NCI-H510A treated with DMSO at 0.1 percent for 48 hours (cell line): ENCODE results near the gene FBXW9.
"Not testable (repeated sequence)": the region's sequence is repeated elsewhere in the genome, so short reads cannot be mapped to it uniquely, and the experiment has no call there.

Experiments used
- DNase-seq: peaks from one replicate; lab custom pipeline; 2025; lab: John Stamatoyannopoulos, UW

FBXW9 gene

DNA sequence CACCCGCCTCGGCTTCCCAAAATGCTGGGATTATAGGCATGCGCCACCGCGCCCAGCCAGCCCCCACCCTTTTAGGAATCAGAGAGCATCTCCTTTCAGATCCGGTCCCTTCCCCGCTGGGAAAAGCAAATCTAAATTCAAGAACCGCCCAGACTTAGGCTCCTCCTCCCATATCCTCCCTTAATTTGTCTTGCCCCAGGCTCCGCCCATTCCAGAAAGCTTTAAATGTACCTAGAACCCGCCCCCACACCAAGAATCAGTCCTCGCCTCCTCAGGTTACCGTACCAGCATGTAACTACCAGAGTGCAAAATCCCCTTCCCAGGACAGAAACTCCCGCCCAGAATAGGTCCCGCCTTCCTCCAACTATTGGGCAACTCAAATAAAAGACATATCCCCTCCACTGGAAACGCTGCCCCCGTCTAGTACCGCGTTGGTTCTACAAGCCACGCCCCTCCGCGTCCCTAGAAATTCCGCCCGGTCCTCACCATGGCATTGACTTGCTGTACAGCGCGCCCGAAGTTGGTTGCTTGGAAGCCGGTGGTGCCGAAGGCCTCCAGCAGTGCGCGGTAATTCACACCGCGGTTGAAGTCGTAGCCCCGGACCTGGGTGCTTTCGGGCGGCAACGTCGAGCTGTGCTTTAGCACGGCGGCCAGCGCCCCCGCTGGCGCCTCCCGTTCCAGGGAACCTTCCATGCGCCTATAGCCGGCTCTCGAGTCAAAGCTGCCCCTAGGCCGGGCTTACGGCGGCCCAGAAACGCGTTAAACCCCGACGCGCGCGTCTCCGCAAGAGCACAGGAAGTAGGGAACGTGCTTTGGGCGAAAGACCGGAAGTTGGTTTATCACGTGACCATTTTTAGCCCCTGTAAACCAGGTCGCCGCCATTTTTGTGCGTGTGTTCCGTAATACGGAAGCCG is 15.1 kb downstream of the FBXW9 start, which contains the start of gene DHPS:
TSS of gene DHPS (minus strand) at position 807 of the 914 bp plus-strand sequence. CDS start at position 693, 114 bp downstream.
- DNase-seq: peak; percentile 97

DNA sequence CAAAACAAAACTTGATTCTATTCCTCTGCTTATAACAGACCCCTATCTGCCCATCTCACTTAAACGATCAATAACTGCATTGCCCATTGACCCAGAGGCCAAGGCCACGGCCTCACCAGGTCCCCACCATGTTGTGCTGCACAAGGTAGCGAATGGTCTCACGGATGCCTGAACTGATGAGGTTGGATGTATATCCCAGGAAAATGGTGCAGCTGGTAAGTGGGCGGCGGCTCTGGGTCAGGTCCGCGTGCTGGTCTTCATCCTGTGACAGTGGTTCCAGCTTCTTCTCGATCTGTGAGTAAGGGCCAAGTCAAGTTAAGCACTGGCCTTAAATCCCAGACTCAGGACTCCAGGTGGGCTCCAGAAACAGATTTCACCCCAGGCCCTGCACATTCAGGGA is 16.4 kb downstream of the FBXW9 start:
- no peak for DNase-seq

DNA sequence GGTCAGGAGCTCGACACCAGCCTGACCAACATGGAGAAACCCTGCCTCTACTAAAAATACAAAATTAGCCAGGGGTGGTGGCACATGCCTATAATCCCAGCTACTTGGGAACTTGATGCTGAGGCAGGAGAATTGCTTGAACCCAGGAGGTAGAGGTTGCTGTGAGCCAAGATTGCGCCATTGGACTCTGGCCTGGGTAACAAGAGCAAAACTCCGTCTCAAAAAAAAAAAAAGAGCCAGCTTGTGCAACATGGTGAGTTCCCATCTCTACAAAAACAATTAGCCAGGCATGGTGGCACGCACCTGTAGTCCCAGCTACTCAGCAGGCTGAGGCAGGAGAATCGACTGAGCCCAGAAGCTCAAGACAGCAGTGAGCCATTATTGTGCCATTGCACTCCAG is 18.4 kb downstream of the FBXW9 start:
- not testable (repeated sequence) for DNase-seq

DNA sequence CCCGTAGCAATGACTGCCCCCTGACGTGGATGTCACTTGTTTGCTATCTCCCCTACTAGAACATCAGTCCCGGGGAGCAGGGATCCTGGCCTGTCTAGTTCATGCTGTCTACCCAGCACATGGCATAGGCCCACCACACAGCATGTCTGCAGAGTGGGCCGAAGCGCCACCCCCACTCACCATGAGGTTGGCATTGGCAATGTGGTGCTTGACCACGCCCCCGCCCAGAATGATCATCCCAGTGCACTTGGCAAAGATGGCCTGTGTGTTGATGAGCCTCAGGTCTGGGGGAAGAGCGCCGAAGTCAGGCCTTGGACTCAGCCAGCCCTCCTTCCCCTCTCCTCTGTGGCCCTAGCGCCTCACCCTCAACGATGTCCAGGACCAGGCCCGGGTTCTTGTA is 19.5 kb downstream of the FBXW9 start:
- DNase-seq: no peak

- DNase-seq: peak; percentile 86
Measured at GRCh38 chr19:12676384-12676792, 20.0 kb downstream of the FBXW9 start.

DNA sequence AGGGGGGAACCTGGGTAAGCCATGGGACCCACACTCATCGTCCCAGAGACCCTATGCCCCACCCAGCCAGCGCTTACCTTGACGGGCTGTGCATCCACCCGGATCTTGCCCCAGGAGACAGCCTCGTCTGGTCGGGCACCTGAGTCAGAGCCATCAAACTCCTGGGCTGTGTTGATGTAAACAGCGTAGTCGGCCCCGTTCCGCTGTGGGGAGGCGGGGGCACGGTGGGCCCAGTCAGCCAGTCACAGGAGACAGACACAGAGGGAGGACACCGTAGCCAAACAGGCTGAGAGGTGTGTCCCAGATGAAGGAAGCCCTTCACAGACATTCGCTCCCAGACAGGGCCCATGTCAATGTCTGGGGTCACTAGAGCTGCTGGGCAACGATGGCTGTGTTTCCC is 20.5 kb downstream of the FBXW9 start:
- DNase-seq: no peak

GRCh38 chr19:12675399-12675798 is 21.0 kb downstream of the FBXW9 start:
- DNase-seq: no peak

DNA sequence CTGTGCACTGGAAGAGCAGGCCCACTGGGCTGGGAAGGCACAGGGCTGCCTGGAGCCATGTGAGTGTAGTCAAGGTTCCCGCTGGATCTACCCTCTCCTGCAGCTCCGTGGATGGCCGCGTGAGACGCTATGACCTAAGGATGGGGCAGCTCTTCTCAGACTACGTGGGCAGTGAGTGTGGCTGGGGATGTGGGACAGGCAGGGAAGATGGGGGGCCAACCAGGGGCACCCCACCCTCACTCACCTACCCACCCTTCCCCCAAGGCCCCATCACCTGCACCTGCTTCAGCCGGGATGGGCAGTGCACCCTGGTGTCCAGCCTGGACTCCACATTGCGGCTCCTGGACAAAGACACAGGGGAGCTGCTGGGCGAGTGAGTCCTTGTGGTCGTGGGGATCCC is 23.7 kb downstream of the FBXW9 start:
- DNase-seq: no peak

DNA sequence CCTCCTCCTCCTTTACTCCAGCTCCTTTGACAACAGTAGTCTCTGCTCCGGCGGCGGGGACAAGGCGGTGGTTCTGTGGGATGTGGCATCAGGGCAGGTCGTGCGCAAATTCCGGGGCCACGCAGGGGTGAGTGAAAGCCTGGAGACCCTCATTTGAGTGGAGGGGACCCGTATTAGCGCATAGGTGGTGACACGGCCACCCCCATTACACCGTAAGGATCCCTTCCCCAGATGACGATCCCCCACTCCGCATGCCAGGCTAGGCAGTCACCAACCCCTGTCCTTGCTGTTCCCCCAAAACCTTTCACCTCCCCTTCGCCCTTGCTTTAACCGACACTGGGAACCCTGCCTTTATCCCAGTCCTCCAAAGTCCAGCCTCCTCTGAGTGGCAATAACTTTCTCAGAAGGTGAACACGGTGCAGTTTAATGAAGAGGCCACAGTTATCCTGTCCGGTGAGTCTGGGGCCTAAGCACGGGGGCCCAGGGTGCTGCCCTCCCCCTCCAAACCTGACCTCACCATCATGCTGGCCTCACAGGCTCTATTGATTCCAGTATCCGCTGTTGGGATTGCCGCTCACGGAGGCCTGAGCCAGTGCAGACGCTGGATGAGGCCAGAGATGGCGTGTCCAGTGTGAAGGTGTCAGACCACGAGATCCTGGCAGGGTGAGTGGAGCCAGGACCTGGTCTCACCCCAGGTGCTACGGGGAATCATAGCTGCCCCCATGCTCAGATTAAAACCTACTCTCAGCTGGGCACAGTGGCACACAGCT is 26.1 kb downstream of the FBXW9 start:
- DNase-seq: no peak

- DNase-seq: peak; percentile 92
Measured at GRCh38 chr19:12669270-12670158, 26.9 kb downstream of the FBXW9 start.

DNA sequence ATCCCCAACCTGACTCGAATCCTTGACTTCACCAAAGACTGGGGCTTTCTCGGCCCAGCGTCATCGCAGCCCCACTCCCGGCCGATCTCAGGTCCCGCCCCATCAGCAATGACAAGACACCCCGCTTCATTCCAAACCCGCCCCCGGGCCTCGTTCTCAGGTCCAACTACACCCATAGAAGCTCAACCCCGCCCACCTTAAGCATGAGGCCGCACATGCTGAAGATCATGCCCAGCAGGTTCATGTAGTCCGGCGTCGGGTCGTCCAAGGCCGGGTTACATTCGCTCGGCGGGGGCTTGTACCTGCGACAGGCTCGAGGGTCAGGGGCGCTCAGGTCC is 27.5 kb downstream of the FBXW9 start:
- DNase-seq: no peak

DNA sequence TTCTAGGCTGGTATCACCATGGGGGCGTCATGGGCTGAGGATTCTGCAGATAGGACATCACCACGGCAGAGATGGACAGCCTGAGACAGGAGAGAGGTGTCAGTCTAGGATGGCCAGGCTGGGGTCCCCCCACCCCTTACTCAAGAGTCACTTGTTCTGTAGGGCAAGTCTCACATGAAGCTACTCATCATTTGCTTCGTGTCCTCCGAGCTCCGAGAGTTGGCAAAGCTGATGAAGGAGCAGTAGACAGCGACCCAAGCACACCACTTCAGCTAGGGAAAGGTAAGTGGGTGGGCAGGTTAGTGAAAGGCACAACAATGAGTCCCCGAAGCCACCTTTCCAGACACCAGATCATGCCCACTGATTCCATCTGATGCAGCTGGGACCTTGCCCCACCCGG is 28.1 kb downstream of the FBXW9 start:
- DNase-seq: no peak

DNA sequence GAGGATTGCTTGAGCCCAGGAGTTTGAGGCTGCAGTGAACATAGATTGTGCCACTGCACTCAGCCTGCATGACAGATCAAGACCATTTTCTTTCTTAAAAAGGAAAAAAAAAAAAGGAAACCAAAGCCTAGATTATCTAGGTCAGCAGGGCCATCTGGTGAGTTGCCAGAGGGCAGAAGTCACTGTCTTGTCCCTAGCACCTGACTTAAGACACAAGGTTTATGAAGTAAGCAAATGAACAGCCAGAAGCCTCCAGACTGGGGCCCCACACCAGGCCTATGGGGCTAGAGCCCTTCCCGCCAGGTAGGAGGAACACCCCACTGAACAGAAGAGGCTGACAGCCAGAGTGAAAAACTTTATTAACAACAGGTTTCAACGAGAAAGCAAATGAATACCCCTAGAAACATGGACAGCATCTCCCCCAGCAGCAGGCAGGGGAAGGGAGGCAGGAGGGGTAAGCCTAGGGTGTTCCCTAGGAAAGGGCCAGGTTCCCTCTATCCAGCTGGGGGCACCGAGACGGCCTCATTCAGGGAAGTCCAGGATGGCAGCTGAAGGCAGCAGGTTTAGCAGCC is 28.6 kb downstream of the FBXW9 start:
- DNase-seq: no peak

DNA sequence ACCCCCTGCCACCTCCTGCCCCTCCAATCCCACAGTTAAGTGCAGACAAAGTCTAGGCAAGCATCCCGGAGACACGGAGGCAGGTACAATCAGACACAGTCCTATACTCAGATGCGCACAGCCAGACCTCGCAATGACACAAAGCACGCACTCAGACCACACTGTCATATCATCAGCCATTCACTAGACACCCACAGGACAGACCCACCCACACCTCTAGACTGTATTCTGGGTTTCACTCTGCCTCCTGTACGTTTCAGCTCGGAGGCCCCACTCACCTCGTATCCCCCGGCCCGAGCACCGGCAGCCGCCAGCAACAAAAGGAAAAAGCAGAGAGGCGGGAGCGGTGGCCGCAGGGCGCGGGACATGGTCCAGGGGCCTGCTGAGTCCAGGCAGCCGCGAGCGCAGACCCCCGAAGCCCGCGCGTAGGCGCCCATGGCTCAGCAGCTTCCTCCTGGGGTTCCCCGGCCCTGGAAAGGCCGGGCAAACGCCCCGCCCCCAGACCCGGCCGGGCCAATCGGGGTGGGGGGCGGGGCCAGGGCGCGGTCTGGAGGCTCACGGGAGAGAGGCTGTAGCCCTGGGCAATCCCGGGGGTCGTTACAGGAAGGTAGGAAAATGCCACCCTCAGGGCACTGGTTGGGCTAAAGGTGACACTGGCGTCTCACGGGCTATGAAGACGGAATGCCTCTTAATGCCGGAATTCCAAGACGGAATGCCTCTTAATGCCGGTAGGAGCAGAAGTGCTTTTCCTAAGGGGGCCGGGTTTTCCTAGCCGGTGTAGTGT is 30.0 kb downstream of the FBXW9 start, which contains the start of the genes MAN2B1 and WDR83:
TSS of gene MAN2B1 (minus strand) at position 478 of the 784 bp plus-strand sequence. CDS start at position 437, 41 bp downstream.
TSS of gene WDR83 (plus strand) at position 543 of the 784 bp plus-strand sequence. CDS start 2,984 bp downstream, outside the sequence.
- DNase-seq: peak; percentile 72

GRCh38 chr19:12665671-12666264 is 30.7 kb downstream of the FBXW9 start:
- no peak for DNase-seq

GRCh38 chr19:12665281-12665573 is 31.2 kb downstream of the FBXW9 start:
- no peak for DNase-seq

DNA sequence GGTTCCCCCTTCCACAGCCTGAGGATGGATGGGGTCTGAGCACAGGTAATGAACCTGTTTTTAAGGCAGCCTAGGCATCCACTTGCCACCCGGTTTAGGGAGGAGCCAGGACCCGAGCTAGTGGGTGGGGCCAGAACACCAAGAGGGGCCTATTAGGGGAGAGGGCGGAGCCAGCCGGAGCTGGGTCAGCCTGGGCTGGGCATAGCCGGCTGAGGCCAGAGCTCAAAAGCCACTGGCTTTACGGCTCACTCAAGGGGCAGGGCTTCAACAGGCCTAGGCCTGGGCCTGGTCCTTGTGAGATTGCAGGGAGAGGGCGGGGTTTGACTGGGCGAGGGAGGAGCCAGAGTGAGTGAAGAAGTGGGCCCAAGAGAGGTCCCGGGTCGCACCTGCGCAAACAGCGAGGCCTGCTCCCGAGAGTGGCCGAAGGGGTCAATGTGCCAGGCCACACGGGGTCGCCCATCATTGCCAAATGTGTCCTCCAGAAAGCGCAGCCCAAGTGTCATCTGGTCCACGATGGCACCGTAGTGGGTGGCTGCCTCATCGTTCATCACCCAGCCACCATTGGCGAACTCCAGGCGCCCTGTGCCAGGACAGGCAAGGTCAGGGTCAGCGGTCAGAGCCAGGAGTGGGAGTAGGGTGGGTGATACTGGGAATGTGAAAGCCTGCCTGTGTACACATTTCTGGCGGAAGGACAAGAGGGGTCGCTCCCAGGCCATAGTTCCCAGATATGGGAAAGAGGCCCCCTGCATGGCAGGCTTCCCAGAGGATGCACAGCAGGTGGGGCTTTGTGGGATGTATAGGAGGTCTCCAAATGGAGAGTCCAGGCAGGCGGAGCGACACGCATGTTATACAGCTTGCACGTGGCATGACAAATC is 31.8 kb downstream of the FBXW9 start:
- no peak for DNase-seq

- no peak for DNase-seq
Measured at GRCh38 chr19:12660980-12661379, 35.5 kb downstream of the FBXW9 start.

DNA sequence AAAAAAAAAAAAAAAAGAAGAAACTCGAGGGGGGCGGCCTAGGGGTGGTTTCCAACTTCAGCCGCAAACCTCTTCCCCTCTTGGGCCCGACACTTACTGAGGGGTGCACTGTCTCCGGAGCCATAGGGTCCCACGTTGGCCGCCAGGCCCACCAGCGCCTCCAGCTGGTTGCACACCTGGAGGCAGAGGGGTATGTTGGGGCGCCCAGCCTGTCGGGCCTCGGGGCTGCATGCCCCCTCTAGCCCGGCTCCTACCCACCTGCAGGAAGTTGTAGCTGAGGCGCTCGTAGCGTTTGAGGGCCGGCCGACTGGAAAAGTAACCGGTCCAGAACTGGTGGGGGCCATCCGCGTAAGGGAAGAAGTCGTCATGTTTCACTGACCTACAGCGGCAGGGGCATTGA is 38.5 kb downstream of the FBXW9 start:
- DNase-seq: no peak
